ENCODE data around the gene TNFAIP6.

DNA sequence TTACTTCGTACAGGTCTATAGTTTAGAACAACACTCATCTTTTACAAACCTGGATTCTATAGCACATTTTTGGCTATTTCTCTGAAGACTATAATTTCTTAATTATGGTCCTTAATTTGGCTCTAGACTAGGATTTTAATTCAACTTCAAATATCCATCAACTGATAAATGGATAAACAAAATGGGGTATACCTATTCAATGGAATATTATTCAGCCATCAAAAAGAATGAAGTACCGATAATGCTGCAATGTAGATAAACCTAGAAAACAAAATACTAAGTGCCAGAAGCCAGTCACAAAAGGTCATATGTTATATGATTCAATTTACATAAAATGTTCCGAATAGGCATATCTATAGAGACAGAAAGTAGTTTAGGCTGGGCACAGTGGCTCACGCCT, 37.1 kb downstream of the TNFAIP6 start:
- TF ChIP-seq, protein P1, sequence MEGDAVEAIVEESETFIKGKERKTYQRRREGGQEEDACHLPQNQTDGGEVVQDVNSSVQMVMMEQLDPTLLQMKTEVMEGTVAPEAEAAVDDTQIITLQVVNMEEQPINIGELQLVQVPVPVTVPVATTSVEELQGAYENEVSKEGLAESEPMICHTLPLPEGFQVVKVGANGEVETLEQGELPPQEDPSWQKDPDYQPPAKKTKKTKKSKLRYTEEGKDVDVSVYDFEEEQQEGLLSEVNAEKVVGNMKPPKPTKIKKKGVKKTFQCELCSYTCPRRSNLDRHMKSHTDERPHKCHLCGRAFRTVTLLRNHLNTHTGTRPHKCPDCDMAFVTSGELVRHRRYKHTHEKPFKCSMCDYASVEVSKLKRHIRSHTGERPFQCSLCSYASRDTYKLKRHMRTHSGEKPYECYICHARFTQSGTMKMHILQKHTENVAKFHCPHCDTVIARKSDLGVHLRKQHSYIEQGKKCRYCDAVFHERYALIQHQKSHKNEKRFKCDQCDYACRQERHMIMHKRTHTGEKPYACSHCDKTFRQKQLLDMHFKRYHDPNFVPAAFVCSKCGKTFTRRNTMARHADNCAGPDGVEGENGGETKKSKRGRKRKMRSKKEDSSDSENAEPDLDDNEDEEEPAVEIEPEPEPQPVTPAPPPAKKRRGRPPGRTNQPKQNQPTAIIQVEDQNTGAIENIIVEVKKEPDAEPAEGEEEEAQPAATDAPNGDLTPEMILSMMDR (IDR thresholded peaks at IDR 0.05; ENCODE audit: low read length): no peak
- TF ChIP-seq EZH2 (optimal IDR thresholded peaks at IDR 0.05; ENCODE audit: low read depth, low read length): no peak

Measured in MM.1S (cell line).